ENCODE data around the gene CNIH3.

Gene CNIH3

GRCh38 chr1:224616756-224617409 is 766 bp downstream of the CNIH3 start:
- no peak for DNase-seq

GRCh38 chr1:224617410-224618355 is 1.6 kb downstream of the CNIH3 start:
- no peak for DNase-seq

GRCh38 chr1:224619209-224619608 is 3.1 kb downstream of the CNIH3 start:
- DNase-seq = no peak

GRCh38 chr1:224620105-224620504 is 4.0 kb downstream of the CNIH3 start:
- DNase-seq = no peak

- DNase-seq = no peak
Observed at GRCh38 chr1:224621813-224622682, 5.9 kb downstream of the CNIH3 start.

- no peak for DNase-seq
Observed at GRCh38 chr1:224622831-224623230, 6.7 kb downstream of the CNIH3 start.

GRCh38 chr1:224623310-224623714 is 7.2 kb downstream of the CNIH3 start:
- DNase-seq = no peak

GRCh38 chr1:224623743-224624333 is 7.7 kb downstream of the CNIH3 start:
- no peak for DNase-seq

- DNase-seq = no peak
Observed at GRCh38 chr1:224624432-224624831, 8.3 kb downstream of the CNIH3 start.

GRCh38 chr1:224626042-224626441 is 9.9 kb downstream of the CNIH3 start:
- DNase-seq = no peak

- peak; percentile 10 to 25 for DNase-seq
Observed at GRCh38 chr1:224629965-224630364, 13.8 kb downstream of the CNIH3 start.

- DNase-seq = no peak
Observed at GRCh38 chr1:224631462-224632115, 15.5 kb downstream of the CNIH3 start.

- no peak for DNase-seq
Observed at GRCh38 chr1:224632381-224632871, 16.3 kb downstream of the CNIH3 start.

GRCh38 chr1:224632921-224633321 is 16.8 kb downstream of the CNIH3 start:
- DNase-seq = no peak

- DNase-seq = no peak
Observed at GRCh38 chr1:224635356-224635755, 19.2 kb downstream of the CNIH3 start.

GRCh38 chr1:224637515-224637914 is 21.4 kb downstream of the CNIH3 start:
- no peak for DNase-seq

GRCh38 chr1:224637936-224638335 is 21.8 kb downstream of the CNIH3 start:
- DNase-seq = peak in 1 of 2 experiments; percentile 13

GRCh38 chr1:224639426-224639975 is 23.4 kb downstream of the CNIH3 start:
- no peak for DNase-seq

- DNase-seq = no peak
Observed at GRCh38 chr1:224640018-224640417, 23.9 kb downstream of the CNIH3 start.

GRCh38 chr1:224640587-224640986 is 24.5 kb downstream of the CNIH3 start:
- no peak for DNase-seq

GRCh38 chr1:224641030-224641429 is 24.9 kb downstream of the CNIH3 start:
- no peak for DNase-seq

GRCh38 chr1:224643653-224644052 is 27.5 kb downstream of the CNIH3 start:
- DNase-seq = no peak

Data from NCI-H2081 (cell line).